ENCODE measurements around the gene NHS. TPM values are rescaled to one million over a fixed set of nuclear protein-coding genes. Genes with fewer than 3 reads are reported as not detected.

The NHS gene
- total and polyA plus RNA-seq, 4 donors, result 4.3 to 28.2 (median 13.3) TPM

DNA sequence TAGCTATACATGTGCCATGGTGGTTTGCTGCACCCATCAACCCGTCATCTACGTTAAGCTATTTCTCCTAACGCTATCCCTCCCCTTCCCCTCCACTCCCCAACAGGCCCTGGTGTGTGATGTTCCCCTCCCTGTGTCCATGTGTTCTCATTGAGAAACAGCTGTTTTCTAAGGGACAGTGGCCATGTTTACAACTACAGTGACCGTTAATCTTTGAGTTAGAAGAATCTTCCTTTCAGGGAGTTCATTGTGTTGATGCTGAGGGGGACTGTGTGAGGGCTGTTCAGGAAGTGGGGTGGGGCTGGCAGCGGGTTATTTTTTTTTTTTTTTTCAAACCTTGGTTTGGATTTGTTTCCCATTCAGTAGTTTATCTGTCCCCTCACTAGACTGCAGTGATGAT lies 179.9 kb downstream of the NHS start:
- Histone ChIP-seq H3K4me1 (ENCODE audit: control insufficient read depth in 1 of 2, insufficient read depth in 2 of 2, low read length in 2 of 2) (peaks cover 2% of the 10 kb centered on the region in 2 donors), H3K27me3 (ENCODE audit: control insufficient read depth in 1 of 2, insufficient read depth in 2 of 2, low read length in 1 of 2) (no peaks in the 10 kb centered on the region), H3K36me3 (ENCODE audit: control insufficient read depth in 1 of 2, insufficient read depth in 2 of 2, low read length in 1 of 2) (no peaks in the 10 kb centered on the region), H3K9me3 (ENCODE audit: control insufficient read depth, low read length) (no peaks in the 10 kb centered on the region), H3K4me3 (ENCODE audit: low read length in 2 of 2) (no peak overlapping the region), H3K27ac (ENCODE audit: low read depth in 1 of 2, low read length in 2 of 2) (no peak overlapping the region)
- 80 to 88% methylated on average over 5 of the region's 5 CpGs for WGBS, 2 donors
- intact Hi-C loops (cut with DNase I), result no loop called here
- DNase-seq, result no peak
- ATAC-seq (ENCODE audit: low FRiP score), result no peak

DNA sequence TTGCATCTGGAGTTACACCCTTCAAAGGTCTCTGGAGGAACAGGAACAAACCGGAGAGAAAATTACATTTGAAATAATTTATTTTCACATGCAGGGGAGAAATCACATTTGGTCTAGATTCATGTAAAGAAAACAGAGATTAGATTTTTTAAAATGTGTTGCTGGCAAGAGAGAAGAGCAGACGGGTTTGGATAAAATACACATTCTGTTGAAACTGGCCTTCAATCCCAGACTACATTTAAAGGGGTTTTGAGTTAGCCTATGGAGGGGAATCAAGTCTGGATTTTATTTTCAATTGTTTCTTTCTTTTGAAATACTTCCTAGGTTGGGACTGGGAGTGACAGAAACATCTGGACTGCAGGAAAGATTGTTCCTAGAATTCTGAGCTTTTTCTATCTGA lies 180.8 kb downstream of the NHS start:
- H3K27me3 ChIP-seq (ENCODE audit: control insufficient read depth in 1 of 2, insufficient read depth in 2 of 2, low read length in 1 of 2), result no peaks in the 10 kb centered on the region
- no peak overlapping the region for H3K27ac ChIP-seq (ENCODE audit: low read depth in 1 of 2, low read length in 2 of 2)
- no peak for ATAC-seq (ENCODE audit: low FRiP score)
- no peak overlapping the region for H3K4me3 ChIP-seq (ENCODE audit: low read length in 2 of 2)
- peaks cover 2 to 8% of the 10 kb centered on the region in 2 donors for H3K4me1 ChIP-seq (ENCODE audit: control insufficient read depth in 1 of 2, insufficient read depth in 2 of 2, low read length in 2 of 2)
- intact Hi-C loops (cut with DNase I), result no loop called here
- H3K36me3 ChIP-seq (ENCODE audit: control insufficient read depth in 1 of 2, insufficient read depth in 2 of 2, low read length in 1 of 2), result no peaks in the 10 kb centered on the region
- no peak for DNase-seq
- WGBS, 2 donors, result 1 to 17% methylated on average over 2 of the region's 2 CpGs
- H3K9me3 ChIP-seq (ENCODE audit: control insufficient read depth, low read length), result no peaks in the 10 kb centered on the region

DNA sequence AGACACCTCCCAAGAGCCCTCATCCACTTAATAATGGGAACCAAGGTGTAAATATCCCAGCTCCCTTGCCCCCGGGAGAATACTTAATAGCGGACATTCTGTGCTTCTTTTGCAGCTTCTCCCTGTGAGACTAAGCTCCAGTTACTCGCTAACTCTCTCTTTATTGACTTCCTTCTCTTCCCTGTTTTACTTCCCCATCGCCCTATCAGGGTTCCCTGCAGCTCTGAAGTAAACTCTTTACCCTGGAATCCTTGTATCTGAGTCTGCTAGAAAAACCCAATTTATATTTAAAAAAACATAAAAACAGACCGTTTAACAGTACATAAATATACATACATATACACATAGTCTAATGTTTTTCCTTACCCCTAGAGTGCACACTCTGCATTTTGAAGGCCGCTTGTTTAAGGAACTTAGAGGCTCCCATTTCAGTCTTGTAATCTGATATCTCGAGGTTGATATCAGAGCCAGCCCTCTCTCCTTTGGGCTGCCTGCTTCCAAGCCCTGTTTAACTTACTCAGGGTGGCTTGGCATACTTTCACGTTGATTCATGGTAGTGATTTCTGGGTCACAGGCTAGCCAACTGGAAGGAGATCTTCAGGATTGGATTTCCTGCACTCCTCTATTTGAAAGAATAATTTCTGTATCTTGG lies 184.9 kb downstream of the NHS start:
- DNase-seq (no peak), ATAC-seq (ENCODE audit: low FRiP score) (peak; percentile 71)
- Histone ChIP-seq H3K36me3 (ENCODE audit: control insufficient read depth in 1 of 2, insufficient read depth in 2 of 2, low read length in 1 of 2) (no peaks in the 10 kb centered on the region), H3K27me3 (ENCODE audit: control insufficient read depth in 1 of 2, insufficient read depth in 2 of 2, low read length in 1 of 2) (no peaks in the 10 kb centered on the region), H3K4me1 (ENCODE audit: control insufficient read depth in 1 of 2, insufficient read depth in 2 of 2, low read length in 2 of 2) (peaks cover 2 to 10% of the 10 kb centered on the region in 2 donors), H3K4me3 (ENCODE audit: low read length in 2 of 2) (no peak overlapping the region), H3K9me3 (ENCODE audit: control insufficient read depth, low read length) (no peaks in the 10 kb centered on the region), H3K27ac (ENCODE audit: low read depth in 1 of 2, low read length in 2 of 2) (no peak overlapping the region)
- 30 to 32% methylated on average over 8 of the region's 8 CpGs for WGBS, 2 donors
- intact Hi-C loops (cut with DNase I), result no loop called here

DNA sequence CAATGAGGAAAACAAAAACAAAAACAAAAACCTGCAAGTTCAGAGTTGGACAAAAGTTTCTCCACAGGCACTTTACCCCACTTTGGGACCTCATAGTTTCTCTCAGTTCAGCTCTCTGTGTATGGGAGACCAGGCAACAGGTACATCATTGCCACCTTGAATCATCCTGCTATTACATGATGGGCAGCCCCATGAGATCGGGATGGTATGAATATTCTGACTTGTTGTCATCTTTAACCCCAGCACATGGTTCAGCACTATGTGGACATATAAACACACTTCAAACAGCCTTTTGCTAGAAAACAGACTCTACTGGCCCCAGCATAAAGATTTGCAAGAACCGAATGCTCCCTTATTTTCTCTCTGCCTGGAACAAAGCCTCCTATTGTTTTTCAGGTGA lies 185.4 kb downstream of the NHS start:
- H3K4me3 ChIP-seq (ENCODE audit: low read length in 2 of 2), result no peak overlapping the region
- ATAC-seq (ENCODE audit: low FRiP score), result no peak
- WGBS, 2 donors, result 41 to 42% methylated on average over 2 of the region's 2 CpGs
- no peaks in the 10 kb centered on the region for H3K36me3 ChIP-seq (ENCODE audit: control insufficient read depth in 1 of 2, insufficient read depth in 2 of 2, low read length in 1 of 2)
- peaks cover 2 to 10% of the 10 kb centered on the region in 2 donors for H3K4me1 ChIP-seq (ENCODE audit: control insufficient read depth in 1 of 2, insufficient read depth in 2 of 2, low read length in 2 of 2)
- H3K9me3 ChIP-seq (ENCODE audit: control insufficient read depth, low read length), result no peaks in the 10 kb centered on the region
- H3K27me3 ChIP-seq (ENCODE audit: control insufficient read depth in 1 of 2, insufficient read depth in 2 of 2, low read length in 1 of 2), result no peaks in the 10 kb centered on the region
- no peak overlapping the region for H3K27ac ChIP-seq (ENCODE audit: low read depth in 1 of 2, low read length in 2 of 2)
- DNase-seq, result no peak
- intact Hi-C loops (cut with DNase I), result no loop called here

DNA sequence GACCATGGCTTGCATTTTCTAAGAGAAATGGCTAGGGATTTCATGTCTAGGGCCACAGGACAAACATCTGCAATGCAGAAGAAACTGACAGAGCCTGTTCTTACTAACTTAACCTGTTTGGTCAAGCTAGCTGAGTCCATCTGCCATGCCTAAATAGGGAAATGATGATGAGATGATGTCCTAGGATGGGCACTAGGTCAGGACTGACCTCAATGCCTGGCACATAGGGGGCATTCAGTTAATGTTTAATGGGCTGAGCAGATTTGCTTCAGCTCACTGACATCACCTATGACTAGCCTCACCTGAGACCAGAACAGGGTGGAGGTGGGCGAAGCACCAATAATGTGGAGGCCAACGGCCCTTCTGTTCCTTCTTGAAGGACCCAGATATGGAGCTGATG lies 188.1 kb downstream of the NHS start:
- ATAC-seq (ENCODE audit: low FRiP score), result no peak
- Histone ChIP-seq H3K27me3 (ENCODE audit: control insufficient read depth in 1 of 2, insufficient read depth in 2 of 2, low read length in 1 of 2) (no peaks in the 10 kb centered on the region), H3K4me3 (ENCODE audit: low read length in 2 of 2) (no peak overlapping the region), H3K9me3 (ENCODE audit: control insufficient read depth, low read length) (no peaks in the 10 kb centered on the region), H3K4me1 (ENCODE audit: control insufficient read depth in 1 of 2, insufficient read depth in 2 of 2, low read length in 2 of 2) (peaks cover 3 to 10% of the 10 kb centered on the region in 2 donors), H3K27ac (ENCODE audit: low read depth in 1 of 2, low read length in 2 of 2) (no peak overlapping the region), H3K36me3 (ENCODE audit: control insufficient read depth in 1 of 2, insufficient read depth in 2 of 2, low read length in 1 of 2) (no peaks in the 10 kb centered on the region)
- 87 to 98% methylated on average over 2 of the region's 2 CpGs for WGBS, 2 donors
- intact Hi-C loops (cut with DNase I), result no loop called here
- DNase-seq, result no peak

DNA sequence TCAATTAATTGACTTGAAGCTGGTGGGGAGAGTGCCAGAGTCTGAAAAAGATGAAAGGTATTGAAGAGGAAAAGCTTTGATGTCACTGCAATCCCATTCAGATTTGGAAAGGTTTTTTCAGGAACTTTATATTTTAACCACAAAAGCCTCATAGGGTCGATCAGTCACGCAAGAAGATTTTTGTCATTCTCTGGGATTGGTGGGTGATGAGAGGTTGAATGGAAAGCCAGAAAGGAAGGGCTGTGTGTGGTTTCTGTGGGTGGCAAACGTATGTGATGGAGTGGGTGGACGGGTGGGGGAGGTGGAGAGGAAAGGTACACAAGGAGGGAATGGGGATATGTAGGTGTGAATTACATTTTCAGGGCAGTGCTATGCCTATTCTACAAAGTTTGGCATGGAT lies 188.5 kb downstream of the NHS start:
- WGBS, 2 donors, result 58 to 64% methylated on average over 4 of the region's 4 CpGs
- Histone ChIP-seq H3K4me1 (ENCODE audit: control insufficient read depth in 1 of 2, insufficient read depth in 2 of 2, low read length in 2 of 2) (peaks cover 3 to 10% of the 10 kb centered on the region in 2 donors), H3K27me3 (ENCODE audit: control insufficient read depth in 1 of 2, insufficient read depth in 2 of 2, low read length in 1 of 2) (no peaks in the 10 kb centered on the region), H3K36me3 (ENCODE audit: control insufficient read depth in 1 of 2, insufficient read depth in 2 of 2, low read length in 1 of 2) (no peaks in the 10 kb centered on the region), H3K27ac (ENCODE audit: low read depth in 1 of 2, low read length in 2 of 2) (no peak overlapping the region), H3K9me3 (ENCODE audit: control insufficient read depth, low read length) (no peaks in the 10 kb centered on the region), H3K4me3 (ENCODE audit: low read length in 2 of 2) (no peak overlapping the region)
- ATAC-seq (ENCODE audit: low FRiP score) (no peak), DNase-seq (no peak)
- intact Hi-C loops (cut with DNase I), result no loop called here

DNA sequence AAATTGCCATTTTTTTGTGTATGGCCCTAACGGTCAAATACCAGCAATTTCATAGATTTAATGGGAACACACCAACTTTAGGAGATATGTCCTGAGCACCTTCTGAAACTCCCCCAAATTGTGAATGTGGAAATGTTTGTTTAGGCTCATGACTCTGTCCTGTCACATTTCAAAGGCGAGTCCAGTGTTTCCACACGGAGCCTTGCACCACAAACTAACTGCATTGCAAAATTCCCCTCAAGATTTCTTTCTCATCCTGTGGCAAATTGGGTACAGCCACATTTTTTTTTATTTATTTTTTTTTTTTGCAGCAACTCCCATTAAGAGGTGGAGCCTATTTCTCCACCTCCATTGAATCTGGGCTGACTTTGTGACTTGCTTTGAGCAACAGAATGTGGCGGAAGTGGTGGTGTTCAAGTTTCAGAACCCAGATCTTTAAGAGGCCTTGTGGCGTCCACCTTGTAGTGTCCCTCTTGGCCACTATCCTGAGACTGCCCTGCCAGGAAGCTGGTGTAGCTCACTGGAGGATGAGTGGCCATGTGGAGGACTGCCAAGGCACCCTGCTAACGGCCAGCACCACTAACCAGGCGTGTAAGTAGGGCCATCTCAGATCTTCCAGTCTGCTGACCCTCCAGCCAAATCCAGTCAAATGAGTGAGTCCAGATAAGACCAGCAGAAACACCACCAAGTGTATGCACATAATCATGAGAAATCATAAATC lies 189.8 kb downstream of the NHS start:
- Histone ChIP-seq H3K4me1 (ENCODE audit: control insufficient read depth in 1 of 2, insufficient read depth in 2 of 2, low read length in 2 of 2) (peaks cover 3 to 8% of the 10 kb centered on the region in 2 donors), H3K9me3 (ENCODE audit: control insufficient read depth, low read length) (no peaks in the 10 kb centered on the region), H3K4me3 (ENCODE audit: low read length in 2 of 2) (no peak overlapping the region), H3K36me3 (ENCODE audit: control insufficient read depth in 1 of 2, insufficient read depth in 2 of 2, low read length in 1 of 2) (no peaks in the 10 kb centered on the region), H3K27ac (ENCODE audit: low read depth in 1 of 2, low read length in 2 of 2) (no peak overlapping the region), H3K27me3 (ENCODE audit: control insufficient read depth in 1 of 2, insufficient read depth in 2 of 2, low read length in 1 of 2) (no peaks in the 10 kb centered on the region)
- intact Hi-C loops (cut with DNase I), result no loop called here
- peak in 1 of 2 donors; percentile 55 for DNase-seq
- no peak for ATAC-seq (ENCODE audit: low FRiP score)
- 45 to 63% methylated on average over 7 of the region's 7 CpGs for WGBS, 2 donors

DNA sequence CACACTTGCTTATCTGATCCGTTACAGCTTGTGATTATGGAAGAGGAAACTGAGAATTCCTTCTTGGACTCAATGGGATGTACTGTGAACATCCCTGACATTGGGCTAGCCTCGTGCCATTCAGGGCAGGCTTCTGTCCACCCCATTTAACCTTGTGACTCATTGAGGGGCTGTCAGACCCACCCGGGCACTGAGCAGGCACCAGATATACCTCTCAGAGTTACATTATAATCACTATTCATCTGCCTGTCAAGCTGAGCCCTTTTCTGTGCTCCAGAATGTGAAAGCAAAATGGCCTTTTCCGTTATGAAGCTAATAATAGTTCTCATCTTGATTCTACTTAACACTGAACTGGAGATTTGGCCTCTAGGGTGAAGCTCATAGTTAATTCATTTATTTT lies 191.7 kb downstream of the NHS start:
- intact Hi-C loops (cut with DNase I), result no loop called here
- ATAC-seq (ENCODE audit: low FRiP score), result no peak
- H3K36me3 ChIP-seq (ENCODE audit: control insufficient read depth in 1 of 2, insufficient read depth in 2 of 2, low read length in 1 of 2), result no peaks in the 10 kb centered on the region
- no peaks in the 10 kb centered on the region for H3K9me3 ChIP-seq (ENCODE audit: control insufficient read depth, low read length)
- no peak overlapping the region for H3K27ac ChIP-seq (ENCODE audit: low read depth in 1 of 2, low read length in 2 of 2)
- 40 to 41% methylated on average over 4 of the region's 4 CpGs for WGBS, 2 donors
- H3K4me1 ChIP-seq (ENCODE audit: control insufficient read depth in 1 of 2, insufficient read depth in 2 of 2, low read length in 2 of 2), result peaks cover 0 to 3% of the 10 kb centered on the region in 2 donors
- no peak overlapping the region for H3K4me3 ChIP-seq (ENCODE audit: low read length in 2 of 2)
- H3K27me3 ChIP-seq (ENCODE audit: control insufficient read depth in 1 of 2, insufficient read depth in 2 of 2, low read length in 1 of 2), result no peaks in the 10 kb centered on the region
- DNase-seq, result no peak

DNA sequence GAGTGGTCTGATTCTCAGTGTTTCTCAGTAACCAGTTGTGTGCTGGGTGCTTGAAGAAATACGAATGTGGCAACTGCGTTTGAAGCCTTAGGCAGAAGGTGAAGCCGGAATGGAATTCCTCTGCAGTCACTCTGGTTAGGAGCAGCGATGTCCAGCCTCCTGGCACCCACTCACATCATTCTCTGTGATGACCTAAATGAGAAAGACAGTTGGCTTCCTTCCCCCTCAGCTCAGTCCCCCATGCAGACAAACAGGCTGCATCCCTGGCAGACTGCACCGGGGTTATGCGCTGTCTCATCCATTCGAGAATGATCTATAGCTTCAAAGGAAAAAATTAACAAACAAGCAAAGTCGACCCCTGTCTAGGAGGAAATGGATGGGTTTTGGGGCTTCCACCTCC lies 192.2 kb downstream of the NHS start:
- no peaks in the 10 kb centered on the region for H3K9me3 ChIP-seq (ENCODE audit: control insufficient read depth, low read length)
- no peak overlapping the region for H3K27ac ChIP-seq (ENCODE audit: low read depth in 1 of 2, low read length in 2 of 2)
- peaks cover 0 to 3% of the 10 kb centered on the region in 2 donors for H3K4me1 ChIP-seq (ENCODE audit: control insufficient read depth in 1 of 2, insufficient read depth in 2 of 2, low read length in 2 of 2)
- H3K4me3 ChIP-seq (ENCODE audit: low read length in 2 of 2), result no peak overlapping the region
- no peak for DNase-seq
- intact Hi-C loops (cut with DNase I), result no loop called here
- 53 to 58% methylated on average over 8 of the region's 8 CpGs for WGBS, 2 donors
- no peak for ATAC-seq (ENCODE audit: low FRiP score)
- H3K36me3 ChIP-seq (ENCODE audit: control insufficient read depth in 1 of 2, insufficient read depth in 2 of 2, low read length in 1 of 2), result no peaks in the 10 kb centered on the region
- H3K27me3 ChIP-seq (ENCODE audit: control insufficient read depth in 1 of 2, insufficient read depth in 2 of 2, low read length in 1 of 2), result no peaks in the 10 kb centered on the region

Measured in aorta (tissue), 5 donors.